HG03439 (cell line): ENCODE results near the gene CCBE1.

Source experiments
- ATAC-seq: cut with Tn5 transposase; IDR thresholded peaks from one replicate; pipeline ENCODE4 v1.9.1; 2021; ENCODE audit warnings: mild to moderate bottlenecking, moderate library complexity; ENCODE audit not compliant: unreplicated experiment

Gene CCBE1

GRCh38 chr18:59466980-59467379, 230.2 kb downstream of the CCBE1 start:
- ATAC-seq = no peak

DNA sequence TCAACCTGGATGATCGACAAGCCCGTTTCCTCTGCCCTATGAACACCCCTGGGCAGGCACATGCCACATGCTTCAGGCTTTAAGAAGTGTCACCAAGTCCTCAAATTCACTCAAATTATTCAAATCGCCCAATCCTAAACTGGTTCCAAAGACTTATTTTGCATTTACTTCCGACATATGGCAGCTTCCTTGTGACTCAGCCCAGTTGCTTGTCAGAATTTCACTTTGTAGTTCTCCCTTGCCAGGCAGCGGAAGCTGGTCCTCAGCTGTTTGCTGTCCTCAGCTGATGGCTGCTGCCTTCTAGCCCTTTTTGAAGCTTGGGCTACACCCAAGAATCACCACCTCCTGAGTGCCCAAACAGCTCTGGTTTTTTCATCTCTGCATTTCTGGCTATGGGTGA, 232.7 kb downstream of the CCBE1 start:
- ATAC-seq = no peak

DNA sequence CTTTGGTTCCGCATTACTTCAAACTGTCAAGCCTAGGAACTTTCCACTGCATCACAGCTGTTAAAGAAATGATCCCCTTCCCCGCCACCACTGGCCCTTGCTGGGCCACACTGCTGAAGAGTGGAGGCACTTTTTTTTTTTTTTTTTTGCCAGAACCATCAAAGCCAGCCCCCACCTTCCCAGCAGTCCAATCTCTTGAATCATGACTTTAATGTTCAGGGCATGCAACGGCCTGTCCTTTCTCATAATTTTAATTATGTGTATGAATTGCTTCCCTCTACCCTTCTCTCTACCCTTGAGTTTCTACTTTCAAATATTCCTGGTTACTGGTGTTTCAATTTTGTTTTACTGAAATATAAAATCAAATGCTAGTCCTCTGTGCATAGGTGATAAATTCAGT, 236.1 kb downstream of the CCBE1 start:
- no peak for ATAC-seq

GRCh38 chr18:59460072-59460420, 237.2 kb downstream of the CCBE1 start:
- ATAC-seq = no peak

DNA sequence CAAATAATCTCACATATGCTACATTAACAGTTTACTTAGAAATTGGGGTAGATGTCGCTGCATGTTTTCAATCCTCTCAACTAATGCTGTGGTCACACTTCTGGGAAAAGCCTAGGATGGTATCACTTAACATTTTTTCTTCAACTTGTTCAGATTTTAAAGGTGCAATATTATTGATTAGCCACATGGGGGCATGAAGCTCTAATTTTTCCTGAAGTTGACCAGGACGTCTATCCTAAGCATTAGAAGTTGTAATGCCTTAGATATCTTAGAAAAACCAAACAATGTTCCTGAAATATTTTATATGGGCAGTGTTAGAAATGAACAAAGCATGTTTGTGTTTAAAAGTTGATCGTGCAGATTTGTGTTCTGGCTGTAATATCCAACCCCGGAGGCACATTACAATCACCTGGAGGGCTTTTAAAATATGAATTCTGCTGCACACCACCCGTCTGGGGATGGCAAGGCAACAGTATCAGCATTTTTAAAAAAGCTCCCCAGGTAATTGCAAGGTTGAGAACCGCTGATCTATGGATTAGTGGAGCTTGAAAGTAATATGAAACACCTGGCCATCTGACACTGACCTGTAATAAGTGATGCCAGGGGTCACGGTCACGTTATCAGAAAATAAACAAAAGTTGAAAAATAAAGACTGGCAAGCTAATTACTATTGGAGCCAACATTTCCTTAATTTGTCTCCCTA, 237.7 kb downstream of the CCBE1 start:
- no peak for ATAC-seq

DNA sequence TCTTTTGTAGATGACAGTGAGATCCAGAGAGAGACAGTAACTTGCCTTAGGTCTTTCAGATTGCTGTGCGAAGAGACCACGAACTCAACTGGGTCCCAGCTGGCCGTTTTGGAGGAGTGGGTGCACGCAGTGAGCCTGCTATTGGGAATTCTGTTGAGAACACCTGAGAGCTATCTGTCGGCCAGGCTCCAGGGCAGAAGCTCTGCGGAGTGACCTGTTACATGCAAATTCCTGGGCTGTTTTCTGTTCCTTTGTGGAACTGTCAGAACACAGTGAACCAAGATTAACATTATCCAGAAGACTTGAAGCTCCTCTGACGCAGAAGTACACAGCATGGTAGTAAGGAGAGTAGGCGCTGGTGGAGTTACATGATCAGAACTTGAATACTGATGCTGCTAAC, 238.6 kb downstream of the CCBE1 start:
- no peak for ATAC-seq

DNA sequence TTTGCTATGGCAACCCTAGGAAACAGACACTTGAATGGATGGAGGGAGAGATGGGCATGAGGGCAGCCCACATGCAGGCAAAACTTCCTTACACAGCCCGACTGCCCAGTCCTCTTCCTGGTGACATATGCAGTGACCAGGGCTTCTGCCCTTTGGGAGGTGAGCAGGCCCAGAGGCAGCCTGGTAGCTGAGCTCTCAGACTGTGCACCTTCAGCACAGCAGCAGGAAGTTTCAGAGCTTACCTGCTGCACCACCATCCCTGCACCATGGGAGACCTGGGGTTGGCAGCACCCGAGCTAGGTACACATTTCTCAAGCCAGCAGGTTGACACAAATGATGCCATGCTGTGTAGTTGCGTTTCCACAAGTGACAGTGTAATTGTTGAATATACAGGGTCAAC, 240.6 kb downstream of the CCBE1 start:
- ATAC-seq = no peak

GRCh38 chr18:59455728-59456276, 241.4 kb downstream of the CCBE1 start:
- ATAC-seq = no peak

GRCh38 chr18:59454909-59455727, 242.1 kb downstream of the CCBE1 start:
- no peak for ATAC-seq

GRCh38 chr18:59453468-59453961, 243.7 kb downstream of the CCBE1 start:
- no peak for ATAC-seq

GRCh38 chr18:59451963-59452362, 245.3 kb downstream of the CCBE1 start:
- ATAC-seq = no peak

DNA sequence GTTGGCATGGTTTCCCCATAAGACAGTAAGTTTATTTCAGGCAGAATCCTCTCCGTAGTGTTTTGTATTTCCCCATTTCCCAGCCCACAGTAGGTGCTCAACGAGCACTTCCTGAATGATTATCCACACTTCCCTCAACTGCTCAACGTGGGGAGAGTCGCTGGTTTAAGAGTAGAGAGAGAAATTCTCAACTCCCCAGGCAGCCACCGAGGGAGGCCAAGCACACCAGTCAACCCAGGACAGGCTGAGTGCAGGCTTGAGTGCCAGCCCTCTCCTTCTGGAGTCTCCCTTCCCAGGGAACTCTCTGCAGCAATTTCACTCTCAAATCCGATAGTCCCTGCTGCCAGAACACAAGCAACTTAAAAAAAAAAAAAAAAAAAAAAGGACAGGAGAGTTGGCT, 246.2 kb downstream of the CCBE1 start:
- no peak for ATAC-seq

GRCh38 chr18:59448546-59448945, 248.7 kb downstream of the CCBE1 start:
- no peak for ATAC-seq

DNA sequence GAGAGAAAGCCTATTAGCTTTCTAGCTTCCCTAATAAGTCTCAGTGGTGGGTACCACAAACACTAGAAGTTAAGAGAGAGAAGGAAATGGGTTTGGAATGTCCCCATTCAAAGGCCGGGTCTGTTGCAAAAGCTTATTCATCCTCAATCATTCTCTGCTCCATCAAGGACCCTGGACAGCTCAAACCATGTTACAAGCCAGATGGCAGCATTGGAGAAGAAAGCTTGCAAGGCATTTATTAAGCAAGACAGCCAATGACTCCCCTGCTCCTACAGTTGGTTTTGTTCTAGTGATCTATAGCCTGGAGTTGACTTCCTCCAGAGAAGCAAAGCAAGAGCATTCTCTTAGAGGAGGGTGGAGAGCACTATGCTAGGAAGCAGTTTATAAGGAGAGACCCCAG, 251.2 kb downstream of the CCBE1 start:
- no peak for ATAC-seq

- ATAC-seq = no peak
These were observed 259.2 kb downstream of the CCBE1 start for GRCh38 chr18:59437851-59438569.

- ATAC-seq = no peak
These were observed 264.2 kb downstream of the CCBE1 start for GRCh38 chr18:59432803-59433597.

DNA sequence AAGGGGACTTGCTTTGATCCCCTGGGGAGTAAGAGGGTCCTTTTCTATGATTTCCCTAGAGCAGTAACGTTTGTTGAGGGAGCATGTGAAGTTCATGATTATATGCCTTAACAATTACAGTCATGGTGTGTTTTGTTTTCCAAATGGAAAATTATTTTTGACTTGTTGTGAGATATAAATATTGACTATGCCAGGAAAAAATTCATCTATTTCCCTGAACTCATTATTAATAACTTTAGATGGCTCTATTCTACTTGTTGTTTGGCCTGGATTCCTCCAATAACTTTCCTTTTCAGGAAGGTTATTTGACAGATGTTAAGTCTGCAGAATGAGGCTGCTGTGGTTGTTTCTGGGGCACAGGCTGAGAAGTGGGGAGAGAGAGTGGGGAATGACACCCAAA, 266.1 kb downstream of the CCBE1 start:
- no peak for ATAC-seq

DNA sequence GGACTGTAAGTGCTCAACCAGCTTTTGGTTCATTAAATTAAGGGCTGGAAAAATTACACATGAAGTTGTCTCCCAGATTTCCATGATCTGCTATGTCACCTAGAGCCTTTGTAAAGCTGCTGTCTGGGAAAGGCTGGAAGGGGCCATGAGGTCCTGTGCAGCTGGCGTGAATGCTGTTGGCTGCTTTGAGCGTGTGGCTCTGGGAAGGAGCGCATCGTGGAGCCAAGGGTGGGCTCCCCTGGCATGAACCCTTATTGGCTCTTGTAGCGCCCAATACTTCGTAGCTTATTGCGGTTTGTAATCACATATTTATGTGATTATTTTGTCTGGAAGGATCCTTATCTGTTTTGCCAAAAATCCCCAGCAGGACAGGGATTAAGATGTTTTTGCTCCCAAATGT, 267.6 kb downstream of the CCBE1 start:
- ATAC-seq = no peak

DNA sequence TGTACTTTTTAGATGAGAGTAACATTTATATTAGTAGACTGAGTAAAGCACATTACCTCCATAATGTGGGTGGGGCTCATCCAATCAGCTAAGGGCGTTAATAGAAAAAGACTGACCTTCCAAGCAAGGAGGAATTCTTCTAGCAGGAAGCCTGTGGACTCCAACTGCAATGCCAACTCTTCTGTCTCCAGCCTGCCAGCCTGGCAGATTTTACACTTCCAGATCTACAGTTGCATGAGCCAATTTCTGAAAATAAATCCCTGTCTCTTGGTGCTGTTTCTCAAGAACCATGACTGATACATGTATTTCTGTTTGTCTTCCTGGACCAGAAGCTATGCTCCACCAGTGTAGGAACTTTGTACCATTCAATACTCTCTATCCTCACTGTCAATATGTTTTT, 269.2 kb downstream of the CCBE1 start:
- no peak for ATAC-seq

DNA sequence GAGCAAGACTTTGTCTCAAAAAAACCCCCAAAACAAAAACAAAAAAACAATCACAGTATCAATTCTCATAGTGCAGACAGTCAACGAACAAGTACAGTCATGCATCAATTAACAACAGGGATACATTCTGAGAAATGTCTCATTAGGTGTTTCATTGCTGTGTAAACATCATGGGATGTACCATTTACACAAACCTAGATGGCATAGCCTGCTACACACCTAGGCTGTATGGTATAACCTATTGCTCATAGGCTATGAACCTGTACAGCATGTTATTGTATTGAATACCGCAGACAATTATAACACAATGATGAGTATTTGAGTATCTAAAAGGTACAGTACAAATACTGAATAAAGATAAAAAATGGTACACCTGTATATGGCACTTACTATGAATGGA, 270.4 kb downstream of the CCBE1 start:
- ATAC-seq = no peak

DNA sequence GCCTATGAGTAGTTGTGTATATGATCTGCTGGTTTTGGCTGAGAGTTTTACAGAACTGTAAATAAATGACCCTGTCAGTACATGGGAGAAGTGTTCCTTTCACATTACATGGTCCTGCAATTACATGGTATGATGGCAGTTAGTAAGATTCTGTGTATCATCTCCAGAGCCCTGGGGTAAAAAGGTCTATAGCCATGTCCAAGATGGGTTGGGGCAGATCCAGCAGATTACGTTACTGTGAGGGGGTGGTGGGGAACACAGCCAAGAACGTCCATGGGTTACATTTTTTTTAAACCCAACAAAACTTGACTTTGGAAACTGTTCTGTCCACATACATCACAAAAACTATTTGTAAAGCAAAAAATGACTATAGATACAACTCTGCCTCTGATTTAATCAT, 274.0 kb downstream of the CCBE1 start:
- ATAC-seq = no peak
